B cell (primary cell): ENCODE results near the gene SPATA24. TPM values are rescaled to one million over a fixed set of nuclear protein-coding genes. Genes with fewer than 3 reads are reported as not detected.

Experiments used
- ATAC-seq: fragments of 200-7000 bp; cut with Tn5 transposase; one replicate; pipeline ENCODE4 v1.10.0; 2021; ENCODE audit warnings: low read depth, mild to moderate bottlenecking, moderate number of reproducible peaks, moderate library complexity
- CTCF ChIA-PET: fragments of 350-600 bp; sonication (Branson Sonifier 250); formaldehyde crosslinking; loops from one replicate; lab custom pipeline; 2021; ENCODE audit warnings: antibody characterized with exemption, inconsistent platforms; lab: Charles Lee
- POLR2A ChIA-PET: fragments of 350-600 bp; sonication (Branson Sonifier 250); formaldehyde crosslinking; loops from one replicate; lab custom pipeline; 2021; ENCODE audit warnings: antibody characterized with exemption; lab: Charles Lee
- DNase-seq: peaks from one replicate; pipeline ENCODE4 v3.0.0; 2013
- H2AFZ ChIP-seq: 2 replicates; pipeline ENCODE4 v1.6.1; 2012; ENCODE audit warnings: mild to moderate bottlenecking, low read depth, low read length; ENCODE audit not compliant: insufficient read depth, poor library complexity, severe bottlenecking
- H3K27ac ChIP-seq, 2 donors: 1 replicate in 1 of 2; 2 replicates in 1 of 2; pipeline ENCODE4 v1.5.1; 2012 to 2013; ENCODE audit warnings: low read length in 2 of 2, mild to moderate bottlenecking in 2 of 2, moderate library complexity in 1 of 2
- H3K27me3 ChIP-seq, 4 experiments: fragments of 200-600 bp in 1 of 4; sonication (generic) in 1 of 4; replicated peaks in 1 of 4; 1 replicate in 2 of 4; 2 replicates in 2 of 4; pipeline versions ENCODE4 v1.6.1 to v1.7.0; 2013 to 2016; ENCODE audit warnings: low read length in 3 of 4, mild to moderate bottlenecking in 2 of 4, mixed read lengths in 1 of 4, moderate library complexity in 1 of 4; ENCODE audit not compliant: insufficient read depth in 4 of 4, control insufficient read depth in 3 of 4; ENCODE audit errors: control extremely low read depth in 1 of 4
- H3K36me3 ChIP-seq, 2 experiments: replicated peaks in 1 of 2; 1 replicate in 1 of 2; 2 replicates in 1 of 2; pipeline versions ENCODE4 v1.6.1 to v1.7.1; 2013; ENCODE audit warnings: low read length in 1 of 2; ENCODE audit not compliant: insufficient read depth in 2 of 2, control insufficient read depth in 1 of 2; ENCODE audit errors: control extremely low read depth in 1 of 2, extremely low read depth in 1 of 2
- H3K4me1 ChIP-seq, 2 donors: fragments of 200-600 bp in 1 of 2; sonication (generic) in 1 of 2; 1 replicate in 1 of 2; 2 replicates in 1 of 2; pipeline versions ENCODE4 v1.5.1 to v1.6.1; 2013 to 2017; ENCODE audit warnings: low read length in 2 of 2; ENCODE audit not compliant: control insufficient read depth in 2 of 2, insufficient read depth in 2 of 2
- H3K4me2 ChIP-seq: replicated peaks from 2 replicates; pipeline ENCODE3; 2012; ENCODE audit warnings: mild to moderate bottlenecking, low read depth, low read length; ENCODE audit not compliant: poor library complexity, severe bottlenecking
- H3K4me3 ChIP-seq, 5 experiments: fragments of 200-600 bp in 1 of 5; sonication (generic) in 1 of 5; 1 replicate in 3 of 5; 2 replicates in 2 of 5; pipeline versions ENCODE4 v1.5.1 to v1.7.0; 2011 to 2016; ENCODE audit warnings: low read length in 4 of 5, mild to moderate bottlenecking in 4 of 5, low read depth in 2 of 5, control low read depth in 1 of 5, moderate library complexity in 1 of 5; ENCODE audit not compliant: insufficient read depth in 1 of 5; ENCODE audit errors: control extremely low read depth in 1 of 5, extremely low read depth in 1 of 5
- H3K79me2 ChIP-seq: fragments of 200-600 bp; sonication (generic); one replicate; pipeline ENCODE4 v1.6.0; 2016; ENCODE audit warnings: low read length; ENCODE audit not compliant: control insufficient read depth, insufficient read depth
- H3K9ac ChIP-seq: fragments of 200-600 bp; sonication (generic); 2 replicates; pipeline ENCODE4 v1.6.1; 2017; ENCODE audit warnings: mild to moderate bottlenecking, low read length, moderate library complexity
- H3K9me3 ChIP-seq, 3 donors: one replicate each; pipeline versions ENCODE4 v1.6.1 to v1.7.1; 2013; ENCODE audit warnings: low read length in 2 of 3; ENCODE audit not compliant: control insufficient read depth in 2 of 3, insufficient read depth in 1 of 3; ENCODE audit errors: control extremely low read depth in 1 of 3
- H4K20me1 ChIP-seq: 2 replicates; pipeline ENCODE4 v1.6.0; 2012; ENCODE audit warnings: mild to moderate bottlenecking, low read length; ENCODE audit not compliant: insufficient read depth, control insufficient read depth, poor library complexity, severe bottlenecking
- H3K27ac Mint-ChIP-seq: one replicate; pipeline ENCODE4 v1.8.0; 2021; ENCODE audit warnings: mixed read lengths
- H3K27me3 Mint-ChIP-seq: one replicate; pipeline ENCODE4 v1.8.0; 2021; ENCODE audit warnings: mixed read lengths
- H3K4me1 Mint-ChIP-seq: one replicate; pipeline ENCODE4 v1.8.0; 2021; ENCODE audit warnings: mixed read lengths
- H3K4me3 Mint-ChIP-seq: one replicate; pipeline ENCODE4 v1.8.0; 2021; ENCODE audit warnings: mixed read lengths
- H3K9me3 Mint-ChIP-seq: one replicate; pipeline ENCODE4 v1.8.0; 2022; ENCODE audit warnings: mixed read lengths; ENCODE audit not compliant: insufficient read depth
- EZH2 ChIP-seq: IDR thresholded peaks from 2 replicates; pipeline ENCODE4 v1.6.1; 2012; ENCODE audit warnings: borderline replicate concordance, low read depth, mild to moderate bottlenecking, moderate library complexity, low read length; ENCODE audit not compliant: insufficient read depth, poor library complexity, severe bottlenecking
- WGBS: methylation state at CpG from one replicate; pipeline ENCODE4 v1.1.5; 2013; ENCODE audit warnings: missing lambda C conversion rate; ENCODE audit not compliant: insufficient coverage; 5-methylcytosine and 5-hydroxymethylcytosine counted together
- intact Hi-C: fragments of 100-400 bp; cut with micrococcal nuclease; formaldehyde crosslinking; loops from one replicate; pipeline ENCODE4 v1.10.0; 2022
- polyA plus RNA-seq: library from polyadenylated mRNA; depleted of rRNA; stranded (reverse); fragments of >200 nt; gene quantifications from 2 replicates; pipeline ENCODE4 v1.2.3, GENCODE V29; 2012
- total RNA-seq, 2 donors: library from RNA; stranded (reverse); fragments of 120-200 nt in 1 of 2; gene quantifications; 1 replicate in 1 of 2; 2 replicates in 1 of 2; pipeline versions ENCODE4 v1.2.3 to v1.2.4, GENCODE V29; 2013 to 2022
- TF ChIP-seq, protein P1 (sequence below): fragments of 200-600 bp; IDR thresholded peaks from one replicate; pipeline ENCODE4 v1.8.0; 2022; ENCODE audit warnings: antibody characterized with exemption, mild to moderate bottlenecking

The SPATA24 gene
- total and polyA plus RNA-seq, 2 donors (not counting 1 experiment from before 2014, with no cell fraction given) = 2.0 to 6.4 TPM

- H3K4me1 Mint-ChIP-seq = no peaks in the 10 kb centered on the region
- CTCF ChIA-PET = interaction anchor here (1.9 kb wide), 1 partner anchor 8 kb away, joined by 8 read pairs; no protein-coding TSS in a partner anchor
- Histone ChIP-seq H3K4me1 (no peaks in the 10 kb centered on the region), H4K20me1 (no peaks in the 10 kb centered on the region), H3K27me3 (no peaks in the 10 kb centered on the region), H2AFZ (no peak overlapping the region), H3K9me3 (no peaks in the 10 kb centered on the region), H3K79me2 (no peaks in the 10 kb centered on the region), H3K4me2 (no peak overlapping the region), H3K9ac (no peak overlapping the region), H3K4me3 (no peak overlapping the region), H3K27ac (no peak overlapping the region), H3K36me3 (peaks cover 0 to 12% of the 10 kb centered on the region in 2 experiments)
- no peak for ATAC-seq
- no peaks in the 10 kb centered on the region for H3K27me3 Mint-ChIP-seq
- no peaks in the 10 kb centered on the region for H3K9me3 Mint-ChIP-seq
- intact Hi-C loops = no loop called here
- POLR2A ChIA-PET = no interaction called here
- 93% methylated on average over 8 of the region's 9 CpGs for WGBS
- DNase-seq = no peak
- TF ChIP-seq, protein P1, sequence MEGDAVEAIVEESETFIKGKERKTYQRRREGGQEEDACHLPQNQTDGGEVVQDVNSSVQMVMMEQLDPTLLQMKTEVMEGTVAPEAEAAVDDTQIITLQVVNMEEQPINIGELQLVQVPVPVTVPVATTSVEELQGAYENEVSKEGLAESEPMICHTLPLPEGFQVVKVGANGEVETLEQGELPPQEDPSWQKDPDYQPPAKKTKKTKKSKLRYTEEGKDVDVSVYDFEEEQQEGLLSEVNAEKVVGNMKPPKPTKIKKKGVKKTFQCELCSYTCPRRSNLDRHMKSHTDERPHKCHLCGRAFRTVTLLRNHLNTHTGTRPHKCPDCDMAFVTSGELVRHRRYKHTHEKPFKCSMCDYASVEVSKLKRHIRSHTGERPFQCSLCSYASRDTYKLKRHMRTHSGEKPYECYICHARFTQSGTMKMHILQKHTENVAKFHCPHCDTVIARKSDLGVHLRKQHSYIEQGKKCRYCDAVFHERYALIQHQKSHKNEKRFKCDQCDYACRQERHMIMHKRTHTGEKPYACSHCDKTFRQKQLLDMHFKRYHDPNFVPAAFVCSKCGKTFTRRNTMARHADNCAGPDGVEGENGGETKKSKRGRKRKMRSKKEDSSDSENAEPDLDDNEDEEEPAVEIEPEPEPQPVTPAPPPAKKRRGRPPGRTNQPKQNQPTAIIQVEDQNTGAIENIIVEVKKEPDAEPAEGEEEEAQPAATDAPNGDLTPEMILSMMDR = no peak
- no peak for TF ChIP-seq EZH2
- H3K27ac Mint-ChIP-seq = no peak overlapping the region
- H3K4me3 Mint-ChIP-seq = no peak overlapping the region
Measured at GRCh38 chr5:139414581-139415130, 10.8 kb upstream of the SPATA24 start.

DNA sequence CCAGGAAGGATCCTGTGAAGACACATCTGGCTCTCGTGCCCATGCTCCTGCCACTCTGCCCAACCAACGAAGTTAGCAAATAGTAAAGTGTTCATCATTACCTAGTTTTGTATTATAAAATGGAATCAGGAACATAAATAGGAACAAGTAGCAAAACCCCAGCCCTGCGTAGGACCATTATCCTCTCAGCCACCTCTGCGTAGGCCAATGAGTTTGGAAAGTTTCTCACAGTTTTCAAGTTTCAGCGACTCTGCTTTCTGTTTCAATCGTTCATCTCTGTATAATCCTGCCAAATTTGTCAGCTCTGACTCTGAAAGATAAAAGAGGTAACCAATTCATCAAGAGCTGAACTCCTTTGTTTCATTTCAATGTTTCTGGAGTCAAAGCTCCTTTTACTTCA lies 10.1 kb upstream of the SPATA24 start:
- peaks cover 3% of the 10 kb centered on the region for H3K79me2 ChIP-seq
- H3K27ac ChIP-seq = no peak overlapping the region
- DNase-seq (no peak), ATAC-seq (no peak)
- H3K27me3 ChIP-seq = no peaks in the 10 kb centered on the region
- ChIA-PET CTCF (interaction anchor here (1.9 kb wide), 1 partner anchor 9 kb away, joined by 8 read pairs; no protein-coding TSS in a partner anchor), POLR2A (no interaction called here)
- H3K9me3 ChIP-seq = no peaks in the 10 kb centered on the region
- no peak overlapping the region for H3K4me2 ChIP-seq
- no peak overlapping the region for H3K9ac ChIP-seq
- no peaks in the 10 kb centered on the region for H3K4me1 ChIP-seq
- intact Hi-C loops = no loop called here
- no peaks in the 10 kb centered on the region for H3K9me3 Mint-ChIP-seq
- H3K4me3 Mint-ChIP-seq = no peak overlapping the region
- H3K27me3 Mint-ChIP-seq = no peaks in the 10 kb centered on the region
- TF ChIP-seq EZH2 = no peak
- TF ChIP-seq, protein P1 = no peak
- H3K36me3 ChIP-seq = peaks cover 0 to 7% of the 10 kb centered on the region in 2 experiments
- H3K27ac Mint-ChIP-seq = no peak overlapping the region
- H3K4me1 Mint-ChIP-seq = peaks cover 2% of the 10 kb centered on the region
- no peaks in the 10 kb centered on the region for H4K20me1 ChIP-seq
- H3K4me3 ChIP-seq = no peak overlapping the region
- 82% methylated on average over 2 of the region's 6 CpGs for WGBS
- no peak overlapping the region for H2AFZ ChIP-seq
